NCI-H345 (cell line): Measurements from ENCODE around the gene OBI1.
A peak's percentile ranks its signal among the peaks of the same experiment; 100 is the strongest.
"Not testable (repeated sequence)": the region's sequence is repeated elsewhere in the genome, so short reads cannot be mapped to it uniquely, and the experiment has no call there.

Source experiments
- DNase-seq: peaks from one replicate; lab custom pipeline; 2025; lab: John Stamatoyannopoulos, UW

Gene OBI1

DNA sequence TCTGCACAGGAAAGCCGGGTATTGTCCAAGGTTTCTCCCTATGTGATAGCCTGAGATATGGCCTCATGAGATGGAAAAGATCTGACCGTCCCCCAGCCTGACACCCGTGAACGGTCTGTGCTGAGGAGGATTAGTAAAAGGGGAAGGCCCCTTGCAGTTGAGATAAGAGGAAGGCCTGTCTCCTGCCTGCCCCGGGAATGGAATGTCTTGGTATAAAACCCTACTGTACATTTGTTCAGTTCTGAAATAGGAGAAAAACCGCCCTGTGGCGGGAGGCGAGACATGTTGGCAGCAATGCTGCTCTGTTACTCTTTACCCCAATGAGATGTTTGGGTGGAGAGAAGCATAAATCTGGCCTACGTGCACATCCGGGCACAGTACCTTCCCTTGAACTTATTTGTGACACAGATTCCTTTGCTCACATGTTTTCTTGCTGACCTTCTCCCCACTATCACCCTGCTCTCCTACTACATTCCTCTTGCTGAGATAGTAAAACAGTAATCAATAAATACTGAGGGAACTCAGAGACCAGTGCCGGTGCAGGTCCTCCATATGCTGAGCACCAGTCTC is 11.8 kb downstream of the OBI1 start:
- DNase-seq: not testable (repeated sequence)

DNA sequence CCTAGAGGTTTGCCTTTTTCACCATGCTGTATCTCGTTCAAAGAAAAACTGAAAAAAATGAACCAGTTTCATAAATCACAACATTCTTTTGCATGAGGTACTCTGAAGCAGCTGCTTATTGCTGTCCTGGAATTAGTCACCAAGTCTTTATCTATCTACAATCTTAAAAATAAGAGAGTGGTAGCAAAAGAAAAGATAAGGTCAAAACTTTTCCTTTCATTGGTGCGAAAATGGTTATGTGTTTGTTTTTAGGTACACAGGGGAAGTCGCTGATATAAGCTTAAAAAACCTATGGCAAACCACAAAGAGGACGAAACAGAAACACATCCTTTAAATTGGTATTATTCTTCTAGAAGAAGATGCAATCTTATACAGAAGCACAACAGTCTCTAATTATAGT is 20.7 kb downstream of the OBI1 start:
- DNase-seq: no peak

DNA sequence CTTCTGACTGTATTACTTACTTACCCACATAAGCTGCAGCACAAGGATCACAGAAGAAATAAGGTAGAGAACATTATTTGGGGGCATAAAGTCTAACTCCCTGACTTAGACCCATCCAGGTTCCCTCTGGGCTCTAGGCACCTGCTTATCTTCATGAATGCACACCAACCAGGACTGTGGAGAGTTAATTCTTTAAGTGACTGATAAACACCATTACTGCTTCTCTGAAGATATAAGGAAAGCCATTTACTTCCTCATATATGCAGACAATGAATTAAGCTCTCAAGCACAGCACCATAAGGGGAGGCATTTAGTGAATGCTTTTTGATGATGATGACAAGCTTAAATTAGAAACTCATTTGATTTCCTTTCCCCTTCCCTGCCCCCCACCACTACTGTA is 22.5 kb downstream of the OBI1 start:
- DNase-seq: no peak

- no peak for DNase-seq
Measured at GRCh38 chr13:78632996-78633395, 26.0 kb downstream of the OBI1 start.

DNA sequence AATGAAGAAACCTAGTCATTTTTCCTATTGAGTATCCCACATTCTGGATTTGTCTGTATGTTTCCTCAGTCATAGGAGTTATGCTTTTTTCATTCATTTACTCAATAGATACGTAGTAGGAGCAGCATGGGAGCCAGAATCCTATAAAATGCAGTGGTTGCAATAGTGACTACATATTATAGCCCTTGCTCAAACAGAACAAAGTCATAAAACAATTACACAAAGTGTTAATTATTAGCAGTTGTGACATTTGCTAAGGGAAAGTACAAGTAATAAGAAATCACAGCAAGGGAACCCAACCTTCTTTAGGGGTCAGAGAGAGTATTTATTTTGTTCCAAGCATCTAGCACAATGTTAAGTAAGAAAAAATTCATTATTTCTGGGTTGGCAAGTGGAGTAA is 27.9 kb downstream of the OBI1 start:
- DNase-seq: no peak

DNA sequence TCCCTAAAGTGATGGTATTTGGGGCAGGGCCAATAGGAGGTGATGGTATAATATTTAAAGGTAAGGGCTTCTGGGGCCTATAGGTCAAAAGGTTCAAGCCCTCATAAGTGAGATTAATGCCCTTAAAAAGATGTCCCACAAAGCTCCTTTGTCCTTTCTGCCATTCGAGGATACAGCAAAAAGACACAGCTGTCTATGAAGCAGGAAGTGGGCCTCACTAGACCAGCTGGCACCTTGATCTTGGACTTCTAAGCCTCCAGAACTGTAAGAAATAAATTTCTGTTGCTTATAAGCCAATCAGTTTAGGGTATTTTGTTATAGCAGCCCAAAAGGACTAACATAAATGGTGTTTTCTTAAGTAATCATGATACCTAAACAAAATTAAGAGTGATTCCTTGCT is 28.4 kb downstream of the OBI1 start:
- DNase-seq: no peak

DNA sequence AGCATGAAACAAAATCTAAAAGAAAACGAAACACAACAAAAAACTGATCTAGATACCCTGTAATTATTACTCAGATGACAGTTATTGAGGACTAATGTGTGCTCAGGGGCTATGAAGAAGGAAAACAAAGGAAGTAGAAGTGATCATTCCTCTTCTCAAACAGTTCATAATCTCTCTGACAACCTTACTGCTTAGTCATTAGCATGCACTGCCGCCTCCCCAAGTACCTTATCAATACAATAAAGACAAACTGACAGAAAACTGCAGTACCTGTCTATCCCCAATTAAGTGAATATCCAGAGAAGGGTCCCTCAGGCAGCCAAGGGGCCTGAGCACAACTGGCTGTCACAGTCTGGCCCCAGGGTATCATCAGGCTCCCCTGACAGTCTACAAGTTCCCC is 33.6 kb downstream of the OBI1 start:
- no peak for DNase-seq

DNA sequence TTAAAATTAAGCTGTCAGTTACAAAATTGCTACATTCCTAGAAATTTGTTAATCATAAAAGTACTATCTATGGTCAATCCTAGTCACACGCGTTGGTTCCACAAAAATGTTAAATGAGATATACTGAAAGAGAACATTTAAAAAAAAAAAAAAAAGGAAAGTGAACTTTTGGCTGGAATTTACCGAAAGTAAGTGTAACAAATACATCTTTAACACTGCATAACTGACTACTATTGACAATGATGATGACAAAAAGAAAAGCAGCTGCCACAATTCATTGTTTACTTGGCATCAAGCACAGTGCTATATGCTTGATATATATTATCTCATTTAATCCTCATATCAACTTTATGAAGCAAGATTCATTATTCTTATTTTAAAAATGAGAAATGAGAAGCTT is 35.8 kb downstream of the OBI1 start:
- DNase-seq: no peak

DNA sequence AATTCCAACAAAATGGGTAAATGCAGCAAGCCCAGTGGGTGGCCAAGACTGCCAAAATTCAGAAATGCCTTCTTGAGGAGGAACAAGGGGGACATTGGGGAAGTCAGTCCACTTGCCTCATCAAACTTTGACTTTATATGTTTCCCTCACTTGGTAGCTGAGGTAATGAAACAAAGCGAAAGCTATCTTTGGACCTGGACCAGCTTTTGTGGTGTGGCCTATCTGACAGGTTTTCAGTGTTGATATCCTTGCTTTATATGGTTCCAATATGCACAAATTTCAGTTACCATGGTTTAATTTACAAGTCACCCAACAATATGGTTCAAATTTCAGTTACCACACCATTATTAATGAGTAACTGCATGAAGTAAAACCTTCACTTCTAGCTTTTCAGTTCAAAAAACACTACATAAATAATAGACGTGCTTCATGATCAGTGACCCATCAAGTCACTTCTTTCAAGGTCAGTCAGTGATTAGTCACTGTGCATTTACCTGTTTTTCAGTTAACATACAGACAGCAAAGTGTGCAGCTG is 38.0 kb downstream of the OBI1 start:
- no peak for DNase-seq

GRCh38 chr13:78618411-78618810 is 40.5 kb downstream of the OBI1 start:
- DNase-seq: no peak

- DNase-seq: no peak
Measured at GRCh38 chr13:78611040-78611439, 47.9 kb downstream of the OBI1 start.

DNA sequence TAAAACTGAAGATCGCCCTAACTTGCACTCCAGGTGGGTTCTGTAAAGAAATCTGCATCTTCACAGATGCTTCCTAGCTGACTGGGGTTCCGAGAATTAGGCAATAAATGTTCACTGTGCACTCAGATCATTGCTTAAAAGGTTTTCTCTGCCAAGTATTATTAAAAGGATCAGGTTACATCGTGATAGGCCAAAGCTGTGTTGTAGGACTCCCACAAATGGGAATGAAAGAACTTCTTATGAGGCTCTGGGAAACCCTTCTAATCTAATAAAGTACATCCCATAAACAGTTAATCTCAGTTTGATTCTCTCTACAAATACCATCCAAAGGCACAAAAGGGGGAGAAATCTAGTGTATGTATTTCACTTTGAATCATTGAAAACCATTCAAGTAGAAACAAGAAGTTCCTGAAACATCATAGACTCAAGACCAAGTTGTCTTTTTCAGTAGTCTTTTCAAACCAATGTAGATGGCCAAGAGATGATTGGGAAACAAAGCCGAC is 48.5 kb downstream of the OBI1 start:
- DNase-seq: no peak

DNA sequence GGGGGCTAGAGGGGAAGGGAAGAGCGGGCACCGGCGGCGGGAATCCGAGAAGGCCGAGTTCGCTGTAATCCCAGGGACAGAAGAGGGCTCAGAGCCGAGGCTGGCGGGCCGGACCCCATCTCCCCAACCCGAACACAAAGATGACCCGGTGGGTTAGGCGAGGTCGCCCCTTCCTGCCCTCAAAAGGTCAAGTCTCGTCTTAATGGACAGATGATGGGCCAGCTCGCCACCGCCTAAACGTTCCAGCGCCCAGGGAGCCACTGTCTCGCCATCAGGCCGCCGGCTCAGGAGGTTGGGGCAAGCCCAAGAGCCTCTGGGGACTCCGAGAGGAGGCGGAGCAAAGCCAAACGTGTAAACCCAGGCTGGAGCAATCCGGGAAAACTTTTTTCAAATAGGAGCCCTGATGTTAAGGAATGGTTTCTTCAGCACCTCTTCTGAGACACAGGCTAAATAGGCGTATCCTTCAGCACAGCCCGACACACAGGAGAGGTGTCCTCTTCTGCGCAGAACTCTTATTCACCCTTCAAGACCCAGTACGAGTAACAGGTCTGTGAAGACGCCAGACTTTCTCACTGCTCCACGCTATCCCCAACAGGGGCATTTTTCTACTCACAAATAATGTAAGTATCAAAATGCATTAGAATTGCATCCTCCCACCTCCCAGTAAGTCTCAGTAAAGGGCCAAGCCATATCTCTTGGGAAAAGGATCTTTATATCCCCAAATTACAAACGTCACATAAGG is 49.3 kb downstream of the OBI1 start:
- no peak for DNase-seq

DNA sequence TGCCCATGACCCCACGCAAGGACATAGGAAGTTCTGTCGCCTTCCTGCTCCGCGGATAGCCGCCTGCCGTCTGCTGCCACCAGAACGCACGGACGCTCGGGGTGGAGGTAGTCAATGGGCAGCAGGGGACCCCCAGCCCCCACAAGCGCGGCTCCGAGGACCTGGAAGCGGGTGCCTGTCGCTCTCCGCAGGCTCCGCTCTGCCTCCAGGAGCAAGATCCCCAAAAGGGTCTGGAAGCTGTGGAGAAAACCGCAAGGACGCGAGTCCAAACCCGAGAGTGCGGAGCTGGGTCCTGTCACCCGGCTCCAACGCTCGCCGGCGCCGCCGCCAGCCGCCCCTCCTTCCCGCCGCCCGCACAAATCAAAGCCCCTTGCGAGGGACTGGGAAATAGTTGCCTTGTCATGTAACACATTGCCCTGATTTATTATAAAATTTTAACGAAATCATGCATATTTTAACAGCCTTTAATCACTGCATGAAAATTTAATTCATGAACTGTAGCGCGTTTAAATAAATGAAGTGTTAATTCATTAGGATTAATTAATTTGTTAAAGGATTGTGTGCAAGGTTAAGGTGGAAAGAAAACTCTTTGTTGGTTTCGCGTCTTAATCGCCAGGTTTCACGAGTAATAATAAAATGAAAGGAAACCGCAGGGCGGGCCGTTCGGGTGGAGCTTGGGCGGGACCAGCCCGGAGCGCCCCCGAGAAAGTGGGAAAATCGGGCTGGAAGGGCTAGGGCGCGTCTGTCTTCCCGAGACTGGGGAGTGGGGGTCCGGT is 50.1 kb downstream of the OBI1 start:
- DNase-seq: no peak

GRCh38 chr13:78608252-78608687 is 50.7 kb downstream of the OBI1 start:
- DNase-seq: no peak

DNA sequence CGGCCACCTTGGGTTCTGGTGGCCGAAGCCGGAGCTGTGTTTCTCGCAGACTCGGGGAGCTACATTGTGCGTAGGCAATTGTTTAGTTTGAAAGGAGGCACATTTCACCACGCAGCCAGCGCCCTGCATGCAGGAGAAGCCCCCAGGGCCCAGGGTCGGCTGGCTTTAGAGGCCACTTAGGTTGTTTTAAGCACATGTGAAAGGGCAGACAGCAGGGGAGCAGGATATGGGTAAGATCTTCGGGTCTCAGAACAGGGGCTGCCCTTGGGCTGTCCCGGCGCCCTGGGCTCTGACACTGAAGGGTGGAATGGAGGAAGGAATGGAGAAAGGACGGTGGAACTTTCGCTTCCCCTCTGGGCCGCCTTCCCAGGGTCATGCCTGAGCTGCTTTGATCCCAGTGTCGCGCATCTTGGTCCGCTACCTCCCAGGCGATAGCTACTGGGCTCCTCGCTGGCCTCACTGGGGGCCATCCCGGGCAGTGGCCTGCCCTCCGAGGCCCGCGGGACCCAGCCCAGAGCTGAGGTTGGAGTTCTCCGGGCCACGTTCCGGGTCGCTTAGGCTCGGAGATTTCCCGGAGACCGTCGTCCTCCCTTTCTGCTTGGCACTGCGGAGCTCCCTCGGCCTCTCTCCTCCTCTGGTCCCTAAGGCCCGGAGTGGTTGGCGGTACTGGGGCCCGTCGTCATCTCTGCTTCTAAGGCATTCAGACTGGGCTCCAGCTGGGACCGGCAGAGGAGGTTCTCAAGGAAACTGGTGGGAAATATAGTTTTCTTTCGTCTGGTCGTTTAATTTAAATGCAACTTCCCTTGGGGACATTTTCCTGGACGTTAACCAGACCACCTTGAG is 51.3 kb downstream of the OBI1 start:
- no peak for DNase-seq

- no peak for DNase-seq
Measured at GRCh38 chr13:78606471-78607408, 52.2 kb downstream of the OBI1 start.

GRCh38 chr13:78604782-78605611 is 54.0 kb downstream of the OBI1 start:
- DNase-seq: peak; percentile 64

- peak; percentile 95 for DNase-seq
Measured at GRCh38 chr13:78603240-78603957, 55.6 kb downstream of the OBI1 start, which contains the start of gene POU4F1. Gene POU4F1 (minus strand): TSS chr13:78603552. CDS start chr13:78603326, 226 bp downstream.
